Measurements from ENCODE around the gene GALNT14.

- TF ChIP-seq, protein P1, sequence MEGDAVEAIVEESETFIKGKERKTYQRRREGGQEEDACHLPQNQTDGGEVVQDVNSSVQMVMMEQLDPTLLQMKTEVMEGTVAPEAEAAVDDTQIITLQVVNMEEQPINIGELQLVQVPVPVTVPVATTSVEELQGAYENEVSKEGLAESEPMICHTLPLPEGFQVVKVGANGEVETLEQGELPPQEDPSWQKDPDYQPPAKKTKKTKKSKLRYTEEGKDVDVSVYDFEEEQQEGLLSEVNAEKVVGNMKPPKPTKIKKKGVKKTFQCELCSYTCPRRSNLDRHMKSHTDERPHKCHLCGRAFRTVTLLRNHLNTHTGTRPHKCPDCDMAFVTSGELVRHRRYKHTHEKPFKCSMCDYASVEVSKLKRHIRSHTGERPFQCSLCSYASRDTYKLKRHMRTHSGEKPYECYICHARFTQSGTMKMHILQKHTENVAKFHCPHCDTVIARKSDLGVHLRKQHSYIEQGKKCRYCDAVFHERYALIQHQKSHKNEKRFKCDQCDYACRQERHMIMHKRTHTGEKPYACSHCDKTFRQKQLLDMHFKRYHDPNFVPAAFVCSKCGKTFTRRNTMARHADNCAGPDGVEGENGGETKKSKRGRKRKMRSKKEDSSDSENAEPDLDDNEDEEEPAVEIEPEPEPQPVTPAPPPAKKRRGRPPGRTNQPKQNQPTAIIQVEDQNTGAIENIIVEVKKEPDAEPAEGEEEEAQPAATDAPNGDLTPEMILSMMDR (IDR thresholded peaks at IDR 0.05): no peak
- TF ChIP-seq ZBTB21 (CRISPR knock-in tag; IDR thresholded peaks at IDR 0.05; ENCODE audit: borderline replicate concordance) (no peak), MAX (CRISPR knock-in tag; IDR thresholded peaks at IDR 0.05) (no peak), NFE2L1 (CRISPR knock-in tag; IDR thresholded peaks at IDR 0.05) (no peak), MXD4 (CRISPR knock-in tag; IDR thresholded peaks at IDR 0.05; ENCODE audit: borderline replicate concordance) (no peak), TCF7 (CRISPR knock-in tag; IDR thresholded peaks at IDR 0.05; ENCODE audit: low read depth) (no peak), ELF4 (CRISPR knock-in tag; IDR thresholded peaks at IDR 0.05; ENCODE audit: low read depth) (no peak)
Measured at GRCh38 chr2:30860726-30861125, 277.5 kb downstream of the GALNT14 start.
